8988T (cell line): Measurements from ENCODE around the gene GUCY2C.

ENCODE experiments used
- DNase-seq: peaks from one replicate; pipeline ENCODE4 v3.0.0; 2011

Gene GUCY2C

DNA sequence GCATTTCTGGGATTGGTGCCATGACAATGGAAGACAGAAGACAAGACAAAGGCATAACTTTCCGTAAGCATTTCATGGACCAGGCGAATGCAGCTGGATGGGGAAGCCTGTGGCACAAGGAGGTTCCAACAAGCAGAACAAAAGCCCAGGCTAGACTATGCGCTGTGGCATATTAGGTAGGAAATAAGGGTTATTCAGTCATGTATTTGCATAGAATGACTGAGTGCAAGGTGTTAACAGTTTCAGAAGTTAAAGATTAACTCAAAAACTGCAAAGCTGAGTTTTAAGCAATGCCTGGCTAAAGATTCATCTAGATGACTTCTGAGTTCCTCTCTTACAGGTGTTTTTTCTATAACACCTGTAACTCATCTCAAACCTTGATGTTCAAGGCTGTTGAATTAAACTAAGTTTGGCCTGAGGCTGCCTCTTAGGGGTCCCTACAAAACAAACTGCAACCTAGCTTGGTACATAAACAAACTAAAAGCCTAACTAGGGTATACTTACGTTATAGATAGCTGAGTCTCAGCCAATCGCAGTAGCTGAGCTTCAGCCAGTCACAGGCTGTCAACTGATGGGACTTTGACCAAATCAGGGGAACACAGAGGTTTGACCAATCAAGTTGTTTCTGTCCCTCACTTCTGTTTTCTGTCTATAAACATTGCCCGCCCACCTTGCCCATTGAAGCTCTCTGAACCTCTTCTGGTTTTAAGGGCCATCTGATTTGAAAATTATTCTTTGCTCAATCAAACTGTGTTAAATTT, 76.5 kb downstream of the GUCY2C start:
- no peak for DNase-seq

DNA sequence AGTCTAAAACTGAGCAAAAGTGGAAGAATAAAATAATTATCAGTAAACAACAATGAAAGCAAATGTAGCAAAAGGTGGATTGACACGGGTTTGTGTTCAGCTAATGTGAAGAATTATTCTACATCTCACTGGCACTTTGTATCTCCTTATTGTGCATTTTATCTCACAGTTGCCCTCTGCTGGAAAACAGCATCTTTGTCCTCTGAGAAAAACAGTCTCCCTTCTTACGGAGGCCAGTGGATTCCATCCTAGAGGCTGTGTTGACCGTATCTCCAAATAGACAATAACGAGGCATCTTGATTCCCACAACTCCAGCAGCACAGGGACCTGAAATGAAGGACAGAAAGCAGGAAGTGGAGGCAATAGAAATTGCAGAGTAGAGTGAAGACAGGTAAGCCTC, 77.4 kb downstream of the GUCY2C start:
- DNase-seq, result no peak

DNA sequence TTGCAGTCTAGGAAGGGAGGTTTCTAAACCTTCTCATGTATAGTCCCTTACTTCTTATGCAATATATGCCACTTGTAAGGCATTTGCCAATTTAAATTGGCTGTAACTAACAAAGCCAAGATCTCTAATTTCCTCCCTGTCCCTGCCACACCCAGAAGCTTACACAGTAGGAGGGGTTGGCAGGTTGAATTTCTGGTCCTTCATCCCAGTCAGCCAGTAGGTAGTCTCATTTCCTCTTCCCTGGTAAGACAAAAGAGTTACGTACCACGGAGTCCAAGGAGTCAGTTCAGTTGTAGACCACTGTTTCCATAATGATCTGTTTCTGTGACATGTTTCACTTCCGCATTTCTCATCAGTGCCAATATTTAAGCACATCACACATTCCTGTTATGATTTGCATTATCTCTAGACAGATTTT, 81.7 kb downstream of the GUCY2C start:
- DNase-seq, result no peak

DNA sequence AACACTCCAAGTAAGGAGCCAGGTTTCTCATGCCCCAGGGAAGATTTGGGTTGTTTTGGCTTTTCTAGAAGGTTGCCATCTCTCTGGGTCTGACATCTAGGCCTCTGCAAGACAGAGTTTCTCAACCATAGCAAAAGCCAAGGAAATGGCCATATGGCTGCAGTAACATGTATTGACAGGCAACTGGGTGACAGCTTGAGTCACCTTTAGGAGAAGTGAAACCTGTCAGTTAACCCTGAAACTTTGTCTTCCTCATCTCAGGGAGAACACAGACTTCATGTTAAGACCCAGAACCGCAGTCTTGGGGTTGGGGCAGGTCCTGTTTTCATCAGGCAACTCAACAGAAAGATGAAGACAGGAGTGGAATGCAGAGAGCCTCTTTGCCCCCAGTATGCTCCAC, 82.7 kb downstream of the GUCY2C start:
- DNase-seq, result no peak

DNA sequence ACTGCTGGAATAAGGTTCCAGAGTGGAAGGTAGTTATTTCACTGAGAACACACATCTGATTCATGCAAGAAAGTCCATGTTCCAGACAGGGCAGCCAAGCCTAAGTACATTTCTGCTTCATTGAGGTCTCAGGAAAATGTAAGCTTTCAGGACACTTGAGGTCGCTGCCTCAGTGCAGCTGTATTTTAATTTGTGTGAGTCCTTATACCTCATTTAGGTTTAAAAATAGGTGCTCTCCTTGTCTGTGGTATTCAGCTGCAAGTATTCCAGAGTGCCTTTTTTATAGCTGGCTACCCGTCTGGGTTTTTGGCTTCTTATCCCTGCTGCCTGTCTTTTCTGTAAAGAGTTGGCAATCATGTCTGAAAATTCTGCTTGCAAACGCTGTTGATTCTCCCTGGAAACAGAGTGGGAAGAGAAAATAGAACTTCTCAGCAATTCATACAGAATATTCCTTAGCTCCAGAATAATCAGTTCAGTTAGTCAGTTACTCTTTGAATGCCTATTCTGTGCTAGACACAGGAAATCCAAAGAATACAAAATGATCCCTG, 83.4 kb downstream of the GUCY2C start:
- DNase-seq, result no peak

DNA sequence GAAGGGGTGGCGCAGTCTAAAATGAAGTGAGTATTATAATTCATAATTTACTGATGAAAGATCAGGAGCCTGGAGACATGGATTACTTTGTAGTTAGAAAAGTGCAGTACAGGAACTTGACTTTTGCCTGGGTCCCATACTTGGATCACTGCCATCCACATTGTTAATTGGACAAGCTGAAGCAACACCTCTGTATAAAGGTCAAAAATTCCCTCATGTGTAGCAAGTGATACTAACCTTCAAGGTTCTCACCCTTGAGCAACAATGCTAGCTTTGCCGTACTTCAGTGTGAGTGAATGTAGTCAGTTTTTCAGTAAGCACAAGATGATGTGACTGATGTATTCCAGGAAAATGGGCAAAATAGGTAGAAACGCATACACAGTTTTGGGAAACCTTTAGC, 84.1 kb downstream of the GUCY2C start:
- DNase-seq, result no peak

DNA sequence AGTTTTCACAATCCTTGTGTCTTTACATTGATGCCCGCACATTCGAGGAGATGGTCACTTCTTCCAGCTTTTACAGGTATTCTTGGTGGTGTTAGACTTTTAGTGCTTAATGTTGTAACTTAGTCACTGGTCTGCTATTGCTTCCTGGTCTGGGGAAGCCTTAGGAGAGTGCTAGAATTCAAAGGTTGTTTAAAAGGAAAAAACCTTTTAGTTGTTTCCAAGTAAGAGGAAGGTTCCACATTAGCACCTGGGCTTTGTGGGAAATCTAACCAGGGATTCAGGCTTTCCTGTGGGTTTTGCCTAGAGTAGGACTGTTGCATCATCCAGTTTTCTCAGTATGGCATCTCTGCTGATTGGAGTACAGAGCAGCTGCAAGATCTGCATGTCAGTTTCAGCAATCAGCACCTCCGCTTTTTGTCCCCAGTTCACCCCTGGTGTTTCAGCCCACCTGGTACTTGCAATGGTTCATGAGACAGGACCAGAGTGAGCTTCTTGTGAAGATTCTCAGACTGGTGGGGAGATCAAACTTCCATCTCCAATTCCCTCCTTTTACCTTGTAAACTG, 84.7 kb downstream of the GUCY2C start:
- DNase-seq, result no peak

DNA sequence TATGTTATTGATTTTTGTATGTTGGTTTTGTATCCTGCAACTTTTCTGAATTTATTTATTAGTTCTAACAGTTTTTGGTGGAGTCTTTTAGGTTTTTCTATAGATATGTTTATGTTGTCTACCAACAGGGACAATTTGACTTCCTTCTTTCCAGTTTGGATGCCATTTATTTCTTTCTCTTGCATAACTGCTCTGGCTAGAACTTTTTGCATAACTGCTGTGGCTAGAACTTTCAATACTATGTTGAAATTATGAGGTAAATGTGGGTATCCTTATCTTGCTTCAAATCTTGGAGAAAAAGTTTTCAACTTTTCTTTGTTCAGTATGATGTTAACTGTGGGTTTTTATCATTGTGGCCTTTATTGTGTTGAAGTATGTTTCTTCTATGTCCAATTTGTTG, 88.8 kb downstream of the GUCY2C start:
- no peak for DNase-seq

DNA sequence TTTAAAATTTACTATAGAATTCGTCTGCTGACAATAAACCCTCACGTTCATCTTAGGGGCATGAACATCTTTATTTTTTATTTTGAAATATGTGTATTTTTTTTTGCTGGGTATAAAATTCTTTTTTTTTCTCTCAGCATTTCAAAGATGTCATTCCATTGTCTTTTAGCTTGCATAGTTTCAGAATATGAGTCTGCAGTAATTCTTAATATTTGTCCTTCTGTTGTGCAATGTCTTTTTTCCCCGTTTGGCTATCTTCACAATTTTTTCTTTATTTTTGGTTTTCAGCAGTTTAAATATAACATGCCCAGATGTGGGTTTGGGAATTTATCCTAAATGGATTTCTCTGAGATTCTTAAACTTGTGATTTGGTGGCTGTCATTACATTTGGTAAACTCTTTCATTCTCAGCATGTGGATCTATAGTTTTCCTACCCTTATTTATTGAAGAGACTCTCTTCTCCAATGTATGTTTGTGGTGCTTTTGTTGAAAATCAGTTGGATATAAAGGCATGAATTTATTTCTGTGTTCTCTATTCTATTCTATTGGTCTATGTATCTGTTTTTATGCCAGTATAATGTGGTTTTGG, 90.9 kb downstream of the GUCY2C start:
- no peak for DNase-seq

DNA sequence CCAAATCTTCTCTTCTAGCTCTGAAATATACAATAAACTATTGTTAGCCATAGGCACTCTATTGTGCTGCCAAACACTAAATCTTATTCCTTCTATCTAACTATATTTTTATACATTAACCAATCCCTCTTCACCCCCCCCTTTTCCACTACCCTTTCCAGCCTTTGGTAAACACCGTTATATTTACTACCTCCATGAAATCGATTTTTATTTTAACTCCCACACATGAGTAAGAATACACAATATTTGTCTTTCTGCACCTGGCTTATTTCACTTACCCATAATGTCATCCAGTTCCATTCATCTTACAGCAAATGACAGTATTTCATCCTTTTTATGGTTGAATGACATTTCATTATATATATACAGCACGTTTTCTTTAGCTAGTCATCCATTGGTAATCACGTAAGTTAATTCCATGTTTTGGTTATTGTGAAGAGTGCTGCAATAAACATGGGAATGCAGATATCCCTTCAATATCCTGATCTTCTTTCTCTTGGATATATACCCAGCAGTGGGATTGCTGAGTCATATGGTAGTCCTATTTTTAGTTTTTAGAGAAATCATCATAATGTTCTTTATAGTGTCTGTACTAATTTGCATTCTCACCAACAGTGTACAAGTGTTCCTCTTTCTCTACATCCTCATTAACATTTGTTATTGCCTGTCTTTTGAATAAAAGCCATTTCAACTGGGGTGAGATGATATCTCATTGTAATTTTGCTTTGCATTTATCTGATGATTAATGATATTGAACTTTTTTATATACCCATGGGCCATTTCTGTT, 94.5 kb downstream of the GUCY2C start:
- DNase-seq, result no peak

DNA sequence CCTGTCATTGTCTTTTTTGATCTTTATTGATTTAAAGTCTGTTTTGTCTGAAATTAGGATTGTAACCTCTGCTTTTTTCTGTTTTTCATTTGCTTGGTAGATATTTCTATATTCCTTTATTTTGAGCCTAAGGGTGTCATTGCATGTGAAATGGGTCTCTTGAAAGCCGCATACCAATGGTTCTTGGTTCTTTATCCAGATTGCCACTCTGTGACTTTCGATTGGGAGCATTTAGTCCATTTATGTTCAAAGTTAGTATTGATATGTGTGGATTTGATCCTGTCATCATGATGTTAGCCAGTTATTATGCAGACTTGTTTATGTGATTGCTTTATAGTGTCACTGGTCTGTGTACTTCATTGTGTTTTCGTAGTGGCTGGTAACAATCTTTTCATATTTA, 98.9 kb downstream of the GUCY2C start:
- DNase-seq, result no peak

DNA sequence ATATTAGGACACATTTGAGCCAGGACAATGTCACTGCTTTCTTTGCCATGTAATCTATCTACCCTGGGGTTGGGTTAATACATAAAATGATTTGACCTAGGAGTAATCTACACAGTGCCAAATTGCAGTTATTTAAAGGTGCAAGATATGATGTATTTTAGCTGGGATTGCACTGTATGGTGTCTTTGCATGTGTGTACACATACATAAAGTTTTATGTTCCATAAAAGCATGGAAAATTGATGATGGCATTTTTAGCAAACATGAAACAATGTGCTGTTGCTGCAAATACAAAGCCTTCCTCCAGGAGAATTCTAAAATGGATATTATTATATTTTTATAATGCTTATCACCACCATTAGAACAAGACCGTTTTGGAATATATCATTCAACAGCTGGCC, 104.7 kb downstream of the GUCY2C start:
- no peak for DNase-seq

DNA sequence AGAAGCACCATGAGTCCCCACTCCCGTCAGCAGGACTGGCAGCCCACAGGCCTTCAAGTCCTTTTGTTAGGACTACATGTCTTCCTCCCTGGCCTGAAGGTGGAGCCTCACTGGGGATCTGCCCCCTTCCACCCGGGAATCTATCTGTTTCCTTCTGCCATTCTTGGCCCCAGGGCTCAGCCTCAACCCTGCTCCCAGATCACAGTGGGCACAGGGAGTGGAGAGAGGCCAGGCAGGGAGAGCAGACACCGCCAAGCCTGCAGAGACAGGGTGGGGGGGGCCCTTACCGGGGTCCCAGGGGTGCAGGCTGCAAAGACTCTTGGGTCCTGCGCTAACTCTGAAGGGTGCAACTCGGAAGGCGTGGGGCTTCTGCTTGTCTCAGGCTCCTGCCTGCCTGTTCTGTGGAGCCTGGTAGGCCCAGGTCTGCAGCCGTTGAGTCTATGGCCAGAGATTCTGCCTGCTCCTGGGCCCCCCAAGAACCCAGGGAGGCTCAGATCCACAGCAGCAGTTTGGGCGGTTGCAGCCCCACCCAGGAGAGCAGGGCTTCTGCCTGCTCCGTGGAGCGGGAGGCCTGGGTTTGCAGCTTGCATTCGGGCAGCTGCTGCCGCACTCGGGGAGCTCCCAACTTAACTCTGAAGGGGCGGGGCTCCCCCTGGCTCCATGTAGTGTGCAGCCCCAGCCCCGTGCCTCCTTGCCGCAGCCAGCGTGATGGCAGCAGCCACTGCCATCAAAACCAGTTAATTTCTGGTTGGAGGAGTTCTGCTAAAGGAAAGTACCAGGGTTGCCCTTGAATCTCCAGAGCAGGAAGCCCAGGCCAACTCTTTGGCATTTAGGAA, 107.0 kb downstream of the GUCY2C start:
- no peak for DNase-seq

DNA sequence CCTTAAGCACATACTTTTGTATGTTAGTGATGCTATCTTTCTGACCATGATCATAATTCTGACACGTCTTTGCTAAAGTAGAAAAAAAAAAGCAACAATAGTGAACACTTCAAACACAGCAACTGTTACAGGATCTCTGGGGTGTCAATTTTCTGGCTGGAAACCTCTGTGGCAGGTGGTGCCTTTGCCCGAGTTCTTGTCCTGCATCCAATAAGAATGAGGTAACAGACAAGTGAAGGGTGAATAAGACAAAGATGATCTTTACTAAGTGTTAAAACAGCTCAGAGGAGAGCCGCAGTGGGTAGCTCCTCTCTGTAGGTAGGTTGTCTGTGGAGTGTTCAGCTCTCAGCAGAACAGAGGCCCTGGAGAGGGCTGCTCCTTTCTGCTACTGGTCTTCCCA, 107.8 kb downstream of the GUCY2C start:
- DNase-seq, result no peak

DNA sequence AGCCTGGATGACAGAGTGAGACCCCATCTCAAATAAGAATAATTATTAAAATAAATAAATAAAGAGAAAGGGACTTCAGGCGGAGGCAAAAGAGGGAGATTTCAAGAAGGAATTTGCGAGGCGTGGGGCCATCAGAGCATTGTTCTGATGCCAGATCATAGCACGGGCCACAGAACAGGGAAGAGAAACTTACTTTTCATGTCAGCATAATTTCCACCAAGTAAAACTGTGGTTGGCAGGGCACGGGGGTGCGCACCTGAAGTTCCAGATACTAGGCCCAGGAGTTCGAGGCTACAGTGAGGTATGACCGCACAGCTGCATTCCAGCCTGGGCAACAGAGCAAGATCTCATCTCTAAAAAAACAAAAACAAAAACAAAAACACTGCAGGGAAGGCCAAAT, 117.8 kb downstream of the GUCY2C start:
- DNase-seq, result no peak

DNA sequence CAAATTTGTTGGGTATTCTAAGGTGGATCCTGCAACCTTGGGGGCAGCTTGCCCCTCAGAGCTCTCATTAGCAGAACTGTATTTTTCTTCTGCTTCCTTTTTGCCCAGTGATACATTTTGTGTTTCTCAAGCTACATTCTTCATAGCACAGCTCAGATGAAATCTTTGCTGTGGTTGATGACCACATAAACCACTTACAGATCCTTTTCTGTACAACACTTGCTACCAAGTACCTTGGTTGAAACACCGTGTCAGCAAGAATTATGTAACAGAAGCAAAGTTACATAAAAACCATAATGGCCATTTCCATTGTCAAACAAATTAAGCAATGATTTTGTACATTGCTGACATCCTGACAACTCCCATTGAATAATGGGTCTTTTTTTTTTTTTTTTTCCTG, 119.1 kb downstream of the GUCY2C start:
- no peak for DNase-seq

DNA sequence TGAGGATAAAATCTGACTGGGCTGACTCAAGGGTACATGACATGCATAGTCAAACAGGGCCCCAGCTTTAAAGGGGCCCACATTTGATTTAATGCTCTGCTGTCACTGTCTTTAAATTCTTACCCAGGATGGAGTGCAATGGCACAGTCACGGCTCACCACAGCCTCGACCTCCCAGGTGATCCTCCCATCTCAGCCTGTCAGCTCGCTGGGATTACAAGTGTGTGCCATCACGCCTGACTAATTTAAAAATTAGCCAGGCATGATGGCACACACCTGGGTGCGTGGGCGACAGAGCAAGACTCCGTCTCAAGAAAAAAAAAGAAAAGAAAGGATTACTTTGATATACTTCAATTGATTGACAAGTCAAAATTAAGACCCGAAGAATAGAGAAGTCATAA, 119.5 kb downstream of the GUCY2C start:
- DNase-seq, result no peak

DNA sequence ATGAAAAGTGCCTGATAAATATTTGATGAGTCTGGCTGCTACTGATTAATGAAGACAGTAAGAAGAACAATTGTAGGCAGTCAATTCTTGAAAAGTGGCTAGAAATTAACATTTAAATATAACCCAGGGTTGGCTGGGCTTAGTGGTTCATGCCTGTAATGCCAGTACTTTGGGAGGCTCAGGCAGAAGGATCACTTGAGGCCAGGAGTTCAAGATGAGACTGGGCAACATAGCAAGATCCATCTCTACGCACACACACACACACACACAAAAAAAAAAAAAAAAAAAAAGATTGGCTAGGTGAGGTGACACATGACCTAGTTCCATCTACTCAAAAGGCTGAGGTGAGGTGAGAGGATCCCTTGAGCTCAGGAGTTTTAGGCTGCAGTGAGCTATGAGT, 120.8 kb downstream of the GUCY2C start:
- no peak for DNase-seq

DNA sequence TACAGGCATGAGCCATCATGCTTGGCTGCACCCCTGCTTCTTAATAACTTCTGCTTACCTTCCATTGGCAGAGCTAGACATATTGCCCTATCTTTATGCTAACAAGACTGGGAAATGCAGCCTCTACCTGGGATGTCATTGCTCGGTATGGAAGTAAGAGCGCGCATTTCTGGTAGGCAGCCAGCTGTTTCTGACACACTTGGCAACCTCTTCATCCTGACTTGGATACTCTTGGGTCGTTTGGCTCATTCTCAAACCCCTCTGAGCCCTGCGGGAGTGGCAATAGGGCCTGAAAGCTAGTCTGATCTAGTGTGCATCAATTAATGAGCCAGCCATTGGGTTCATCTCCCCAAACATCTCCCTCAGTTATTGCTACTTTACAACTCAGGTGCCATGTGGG, 123.3 kb downstream of the GUCY2C start:
- no peak for DNase-seq

DNA sequence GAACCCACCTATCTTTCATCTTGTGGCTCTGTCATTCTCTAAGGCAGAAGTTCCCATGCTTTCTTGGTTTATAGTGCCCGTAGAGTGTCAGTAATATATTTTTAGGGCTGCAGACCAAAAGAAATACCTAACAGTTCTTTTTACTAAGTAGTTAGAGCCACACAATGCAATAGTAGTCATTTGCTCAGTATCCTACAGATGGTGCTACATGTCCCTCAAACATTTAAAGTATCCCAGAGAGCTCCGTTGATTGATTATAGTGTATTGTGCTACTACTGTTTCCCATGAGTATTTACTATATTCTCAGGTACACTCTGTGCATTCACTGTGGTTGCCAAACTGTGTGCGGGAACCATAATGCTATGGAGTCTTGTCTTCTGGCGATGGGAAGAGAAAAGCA, 124.0 kb downstream of the GUCY2C start:
- no peak for DNase-seq

DNA sequence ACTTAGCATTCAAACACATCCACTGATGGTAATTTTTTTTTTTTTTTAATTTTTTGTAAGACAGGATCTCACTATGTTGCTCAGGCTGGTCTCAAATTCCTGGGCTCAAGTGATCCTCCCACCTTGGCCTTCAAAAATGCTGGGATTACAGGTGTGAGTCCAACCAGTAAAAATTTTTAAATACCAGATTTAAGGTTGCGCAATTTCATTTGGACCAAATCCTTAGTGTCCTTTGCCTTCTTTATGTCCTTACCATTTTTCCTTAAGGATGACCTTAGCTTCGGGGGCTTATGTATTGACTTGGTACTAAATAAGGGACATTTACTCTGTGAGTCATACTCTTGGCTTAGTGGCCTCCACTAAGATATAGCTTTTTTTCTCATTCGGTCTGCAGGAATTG, 124.6 kb downstream of the GUCY2C start:
- DNase-seq, result no peak

DNA sequence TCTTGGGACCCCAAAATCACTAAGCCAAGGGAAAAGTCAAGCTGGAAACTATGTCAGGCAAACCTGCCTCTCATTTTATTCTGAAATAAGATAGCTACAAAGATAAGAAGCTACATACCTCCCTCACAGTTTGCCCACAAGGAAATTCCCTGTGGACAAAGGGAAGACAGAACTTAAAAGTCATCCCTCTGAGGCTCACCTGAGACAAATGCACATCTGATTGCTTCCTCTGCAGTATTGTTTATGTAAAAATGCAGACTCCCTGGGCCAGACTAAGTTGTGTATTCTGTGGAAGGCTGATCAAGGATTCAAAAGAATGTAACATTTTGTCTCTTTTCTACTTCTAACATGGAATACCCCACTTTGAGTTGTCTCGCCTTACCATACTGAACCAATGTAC, 126.2 kb downstream of the GUCY2C start:
- DNase-seq, result no peak
